Subcutaneous adipose tissue (tissue), 4 donors: Measurements from ENCODE around the gene TLE7. TPM values are rescaled to one million over a fixed set of nuclear protein-coding genes. Genes with fewer than 3 reads are reported as not detected.

Experiments
- total RNA-seq, 4 donors: library from RNA; depleted of rRNA; stranded (reverse); fragments of >200 nt; gene quantifications; one replicate each; pipeline ENCODE4 v1.1.0, GENCODE V29; 2016
- TF ChIP-seq, protein P1 (sequence below): fragments of 450-650 bp; IDR thresholded peaks from one replicate; pipeline ENCODE4 v1.5.1; 2016; ENCODE audit warnings: low read depth, mild to moderate bottlenecking, control low read depth, antibody characterized with exemption, moderate library complexity

The TLE7 gene
- total RNA-seq, 4 donors from 2014 or later, result not detected

DNA sequence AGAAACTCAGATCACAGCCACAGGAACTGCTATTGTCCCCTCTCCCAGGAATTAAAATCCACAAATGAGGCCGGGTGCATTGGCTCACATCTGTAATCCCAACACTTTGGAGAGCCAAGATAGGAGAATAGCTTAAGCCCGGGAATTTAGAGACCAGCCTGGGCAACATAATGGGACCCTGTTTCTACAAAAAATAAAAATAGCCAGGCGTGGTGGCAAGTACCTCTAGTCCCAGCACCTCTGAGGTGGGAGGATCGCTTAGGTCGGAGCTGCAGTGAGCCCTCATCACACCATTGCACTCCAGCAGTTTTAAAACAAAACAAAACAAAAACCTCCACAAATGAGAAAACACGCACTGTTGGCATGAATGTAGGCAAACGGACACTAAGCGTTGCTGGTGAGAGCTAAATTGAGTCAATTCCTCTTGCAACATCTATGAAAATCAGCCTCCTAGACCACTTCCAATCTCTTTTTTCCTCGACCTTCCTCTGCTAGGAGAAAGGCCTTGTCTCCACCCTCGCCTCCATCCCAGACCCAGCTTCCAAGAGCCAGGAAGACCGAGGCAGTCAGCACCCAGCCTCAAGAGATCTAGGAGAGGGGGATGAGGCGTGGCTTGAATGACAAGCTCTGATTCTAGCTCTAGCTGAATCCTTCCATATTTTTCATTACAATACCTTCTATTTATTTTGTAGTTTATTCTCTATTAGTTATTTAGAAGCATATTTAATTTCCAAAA is 14.8 kb downstream of the TLE7 start:
- TF ChIP-seq, protein P1, sequence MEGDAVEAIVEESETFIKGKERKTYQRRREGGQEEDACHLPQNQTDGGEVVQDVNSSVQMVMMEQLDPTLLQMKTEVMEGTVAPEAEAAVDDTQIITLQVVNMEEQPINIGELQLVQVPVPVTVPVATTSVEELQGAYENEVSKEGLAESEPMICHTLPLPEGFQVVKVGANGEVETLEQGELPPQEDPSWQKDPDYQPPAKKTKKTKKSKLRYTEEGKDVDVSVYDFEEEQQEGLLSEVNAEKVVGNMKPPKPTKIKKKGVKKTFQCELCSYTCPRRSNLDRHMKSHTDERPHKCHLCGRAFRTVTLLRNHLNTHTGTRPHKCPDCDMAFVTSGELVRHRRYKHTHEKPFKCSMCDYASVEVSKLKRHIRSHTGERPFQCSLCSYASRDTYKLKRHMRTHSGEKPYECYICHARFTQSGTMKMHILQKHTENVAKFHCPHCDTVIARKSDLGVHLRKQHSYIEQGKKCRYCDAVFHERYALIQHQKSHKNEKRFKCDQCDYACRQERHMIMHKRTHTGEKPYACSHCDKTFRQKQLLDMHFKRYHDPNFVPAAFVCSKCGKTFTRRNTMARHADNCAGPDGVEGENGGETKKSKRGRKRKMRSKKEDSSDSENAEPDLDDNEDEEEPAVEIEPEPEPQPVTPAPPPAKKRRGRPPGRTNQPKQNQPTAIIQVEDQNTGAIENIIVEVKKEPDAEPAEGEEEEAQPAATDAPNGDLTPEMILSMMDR, result no peak

DNA sequence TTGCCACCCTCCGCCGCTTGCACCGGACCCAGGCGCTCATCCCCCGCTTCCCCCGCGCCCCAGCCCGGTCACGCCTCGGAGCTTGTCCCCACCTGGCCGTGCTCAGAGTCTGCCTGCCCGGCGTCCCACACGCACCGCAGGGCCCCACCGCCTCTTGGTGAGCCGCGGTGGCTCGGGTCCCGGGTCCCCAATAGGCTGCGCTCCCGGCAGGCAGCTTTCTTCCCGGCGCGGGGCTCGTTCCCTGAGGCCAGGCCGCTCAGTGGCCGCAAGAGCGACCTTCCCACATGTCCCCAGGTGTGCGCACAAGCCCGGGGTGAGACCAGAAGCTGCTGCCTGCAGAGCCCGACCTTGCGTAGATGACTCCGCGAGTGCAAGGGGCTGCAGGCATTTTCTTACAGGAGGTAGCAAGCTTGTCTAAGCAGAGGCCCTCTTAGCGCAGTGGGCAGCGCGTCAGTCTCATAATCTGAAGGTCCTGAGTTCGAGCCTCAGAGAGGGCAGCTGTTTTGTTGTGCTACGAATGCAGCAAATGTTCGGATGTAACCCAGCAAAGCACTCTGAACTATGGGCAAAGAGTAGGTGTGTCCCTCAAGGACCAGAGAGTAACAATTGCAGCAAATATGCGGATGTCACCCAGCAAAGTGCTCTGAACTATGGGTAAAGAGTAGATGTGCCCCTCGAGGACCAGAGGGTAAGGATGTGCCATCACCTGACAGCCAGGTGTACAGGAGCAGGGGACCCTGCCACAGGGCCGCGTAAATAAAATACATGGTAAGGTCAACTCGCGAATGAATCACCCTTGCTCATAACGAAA is 15.6 kb downstream of the TLE7 start:
- TF ChIP-seq, protein P1, result no peak

DNA sequence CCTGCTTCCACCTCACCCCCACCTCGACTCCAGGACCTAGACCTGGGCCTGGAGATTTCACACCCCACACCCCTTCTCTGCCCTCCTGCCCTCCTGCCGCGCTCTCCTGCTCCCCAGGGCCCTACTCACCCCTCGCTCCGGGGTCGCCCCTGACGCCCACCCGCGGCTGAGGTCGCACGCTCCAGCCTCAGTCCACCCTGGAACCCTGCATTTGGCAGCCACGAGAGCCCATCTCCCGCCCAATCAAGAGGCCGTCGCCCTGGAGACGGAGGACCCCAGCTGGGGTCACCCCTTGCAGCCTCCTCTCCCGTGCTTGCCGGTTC is 16.1 kb downstream of the TLE7 start:
- TF ChIP-seq, protein P1, result no peak

DNA sequence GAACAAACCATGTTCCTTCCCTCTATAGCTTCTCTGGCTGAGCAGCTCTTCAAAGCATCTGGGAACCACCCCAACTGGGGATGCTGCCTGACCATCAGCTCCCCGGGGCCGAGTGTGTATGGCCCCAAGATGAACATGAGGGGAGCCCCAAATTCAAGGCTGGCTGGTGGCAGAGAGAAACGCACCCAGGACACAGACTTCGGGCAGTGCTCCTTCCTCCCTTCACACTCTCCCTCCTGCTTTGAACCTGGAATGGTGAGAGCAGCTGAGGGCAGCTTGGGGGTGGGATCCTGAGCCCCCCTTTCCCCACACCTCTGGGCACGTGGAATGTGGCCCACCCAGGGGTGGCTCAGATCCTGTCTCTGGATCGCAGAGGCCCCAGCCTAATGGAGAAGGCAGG is 17.2 kb downstream of the TLE7 start:
- TF ChIP-seq, protein P1, result no peak

DNA sequence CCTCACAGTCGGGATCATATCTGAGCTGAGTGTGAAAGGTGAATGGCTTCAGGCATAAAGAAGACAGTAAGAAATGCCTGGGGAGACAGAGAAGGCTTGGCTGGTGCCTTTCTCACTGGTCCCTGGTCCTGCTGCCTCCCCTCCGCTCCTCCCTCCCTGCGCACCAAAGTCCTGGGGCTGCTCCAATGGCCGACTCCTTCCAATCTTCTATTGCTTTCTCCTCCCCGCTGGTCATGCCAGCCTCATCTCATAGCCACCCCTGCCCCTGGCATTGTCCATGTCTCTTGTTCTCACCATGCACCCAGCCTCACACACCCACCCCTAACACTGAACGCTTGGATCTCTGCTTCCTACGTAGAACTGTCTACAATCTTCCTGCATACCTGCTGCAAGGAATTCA is 18.0 kb downstream of the TLE7 start:
- TF ChIP-seq, protein P1, result no peak

DNA sequence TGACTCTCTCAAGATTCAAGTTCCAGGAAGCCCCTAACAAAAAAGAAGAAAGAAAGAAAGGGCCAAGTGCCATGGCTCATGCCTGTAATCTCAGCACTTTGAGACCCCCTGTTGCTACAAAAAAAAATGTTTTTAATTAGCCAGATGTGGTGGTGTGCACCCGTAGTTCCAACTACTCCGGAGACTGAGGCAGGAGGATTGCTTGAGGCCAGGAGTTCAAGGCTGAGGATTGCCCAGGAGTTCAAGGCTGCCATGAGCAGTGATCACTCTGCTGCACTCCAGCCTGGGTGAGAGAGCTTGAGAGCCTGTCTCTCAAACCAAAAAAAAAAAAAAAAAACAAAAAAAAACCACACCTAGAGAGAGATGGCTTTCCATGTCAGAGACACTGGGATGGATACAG is 18.8 kb downstream of the TLE7 start:
- TF ChIP-seq, protein P1, result no peak

DNA sequence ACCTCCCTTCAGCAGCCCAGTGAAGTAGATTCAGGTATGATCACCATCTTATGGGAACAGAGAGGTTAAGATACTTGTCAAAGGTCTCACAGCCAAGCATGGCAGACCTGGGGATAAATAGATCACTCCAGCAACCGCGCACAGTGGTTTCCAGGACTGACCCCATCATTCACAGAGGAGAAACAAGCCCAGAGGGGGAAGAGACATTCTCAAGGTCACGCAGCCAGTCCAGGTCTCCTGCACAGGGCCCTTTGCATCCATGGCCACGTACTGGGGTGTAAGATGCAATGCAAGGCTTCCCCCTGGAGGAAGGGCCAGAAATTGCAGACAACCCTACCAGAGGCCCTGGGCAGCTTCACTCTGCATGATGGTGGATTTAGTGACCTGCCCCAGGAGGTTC is 19.9 kb downstream of the TLE7 start:
- TF ChIP-seq, protein P1, result no peak
